ENCODE measurements around the gene ADGRB2.

GRCh38 chr1:31752952-31753475 is 11.1 kb downstream of the ADGRB2 start:
- no peak for TF ChIP-seq CTCF (IDR thresholded peaks at IDR 0.05)
- no peak for TF ChIP-seq POLR2A (IDR thresholded peaks at IDR 0.05)
- TF ChIP-seq POLR2AphosphoS5 (IDR thresholded peaks at IDR 0.05) = no peak
- no peak for TF ChIP-seq EP300 (IDR thresholded peaks at IDR 0.05)
